ENCODE measurements around the gene LHX8.
"Not testable (repeated sequence)": the region's sequence is repeated elsewhere in the genome, so short reads cannot be mapped to it uniquely, and the experiment has no call there.

LHX8 gene

DNA sequence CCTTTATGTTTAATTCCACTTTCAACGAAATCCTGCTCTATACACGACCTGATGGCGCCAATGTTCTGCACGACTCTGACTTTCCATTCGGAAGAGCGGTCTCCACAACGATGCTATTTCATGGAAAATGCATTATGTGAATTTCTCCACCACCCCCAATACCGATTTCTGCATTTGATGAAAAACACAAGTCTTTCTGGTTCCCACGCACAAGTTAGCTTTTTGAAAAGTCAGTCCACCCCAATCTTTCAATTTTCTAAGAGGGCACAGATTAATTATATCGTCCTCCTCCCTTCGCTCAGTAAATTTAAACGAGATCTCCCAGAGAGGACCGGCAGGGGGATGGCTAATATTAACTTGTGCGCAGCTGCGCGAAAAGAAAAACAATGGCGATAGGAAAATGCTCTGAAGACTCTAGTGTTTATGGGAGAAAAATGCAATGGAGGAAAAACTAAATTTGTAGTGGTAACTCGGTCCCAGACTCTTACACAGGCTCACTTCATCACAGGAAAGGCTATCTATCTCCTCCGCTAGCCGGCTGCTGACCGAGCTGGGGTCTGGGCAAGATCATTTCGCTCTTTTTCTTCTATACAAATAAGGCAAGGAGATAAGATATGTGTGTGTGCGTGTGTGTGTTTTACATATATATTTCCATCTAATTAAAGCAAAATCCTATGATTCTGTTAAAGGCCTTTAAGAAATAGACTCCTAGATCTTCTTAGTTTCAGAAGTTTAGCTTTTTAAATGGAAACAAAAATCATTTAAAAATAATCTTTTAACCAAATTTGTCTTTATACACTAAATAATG lies 1.2 kb upstream of the LHX8 start:
- no peak for DNase-seq

- DNase-seq = no peak
Measured at GRCh38 chr1:75134647-75135572, 722 bp downstream of the LHX8 start.

DNA sequence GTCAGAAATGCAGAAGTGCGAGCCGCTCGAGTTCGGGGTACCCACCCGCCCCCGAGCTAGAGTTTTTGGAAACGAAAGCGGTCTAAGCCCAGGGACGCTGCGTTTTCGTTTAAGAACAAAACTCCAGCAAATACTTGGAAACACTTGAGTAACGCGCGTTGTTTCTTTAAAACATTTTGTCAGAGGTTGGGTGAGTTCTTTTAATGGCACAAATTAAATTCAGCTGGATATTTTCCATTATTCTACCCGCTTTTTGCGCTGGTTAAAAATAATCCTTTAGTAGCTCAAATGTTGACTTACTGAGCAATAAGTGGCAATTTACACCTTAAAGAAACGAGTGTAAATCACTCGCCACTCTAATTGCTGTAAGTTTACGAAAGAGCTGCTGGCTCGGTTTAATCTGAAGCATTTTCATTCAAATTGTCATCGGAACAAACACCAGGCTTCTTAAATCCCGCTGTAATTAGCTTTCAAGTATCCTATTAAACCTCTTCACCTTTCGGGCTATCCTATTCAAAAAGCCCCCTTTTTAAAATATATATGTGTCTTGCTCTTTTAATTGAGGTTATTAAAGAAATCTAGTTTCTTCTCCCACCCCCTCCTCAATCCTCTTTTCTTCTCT lies 1.5 kb downstream of the LHX8 start:
- no peak for DNase-seq

- no peak for DNase-seq
Measured at GRCh38 chr1:75136195-75136815, 2.1 kb downstream of the LHX8 start.

GRCh38 chr1:75136921-75137641 lies 2.9 kb downstream of the LHX8 start:
- no peak for DNase-seq

GRCh38 chr1:75152092-75152491 lies 17.9 kb downstream of the LHX8 start:
- no peak for DNase-seq

DNA sequence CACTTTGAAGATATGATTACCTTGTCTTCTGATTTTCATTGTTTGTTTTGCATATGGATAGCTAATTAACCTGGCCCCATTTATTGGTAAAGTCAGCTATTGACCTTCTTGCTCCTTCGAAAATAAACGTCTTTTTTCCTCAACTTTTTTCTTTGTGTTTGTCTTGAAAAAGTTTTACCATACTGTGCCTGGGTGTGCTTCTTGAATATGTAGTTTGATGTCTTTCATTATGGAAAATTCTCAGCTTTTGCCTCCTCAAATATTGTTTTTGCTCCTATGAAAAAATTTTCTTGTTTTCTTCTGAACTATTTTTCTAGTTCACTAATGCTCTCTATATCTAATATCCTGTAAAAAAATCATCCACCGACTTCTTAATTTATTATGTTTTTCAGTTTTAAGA lies 25.0 kb downstream of the LHX8 start:
- DNase-seq = no peak

DNA sequence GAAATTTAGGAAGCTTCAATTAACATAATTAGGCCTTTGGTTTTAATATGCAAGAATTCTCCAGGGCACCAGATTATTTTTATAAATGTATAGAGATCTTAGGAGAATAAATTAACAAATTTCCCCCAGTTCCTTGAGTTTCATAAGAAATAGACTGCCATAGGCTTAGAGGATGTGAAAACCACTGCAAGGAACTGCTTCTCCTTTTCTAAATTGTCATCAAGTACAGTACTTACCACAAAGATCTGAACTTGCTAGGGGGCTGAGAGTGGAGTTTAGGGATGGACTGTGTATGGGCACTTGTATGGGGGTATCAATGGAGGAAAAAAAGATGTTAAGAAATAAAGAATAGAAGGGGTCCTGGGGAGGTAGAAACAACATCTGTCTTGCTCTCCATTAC lies 31.1 kb downstream of the LHX8 start:
- DNase-seq = no peak

- no peak for DNase-seq
Measured at GRCh38 chr1:75166821-75167220, 32.6 kb downstream of the LHX8 start.

DNA sequence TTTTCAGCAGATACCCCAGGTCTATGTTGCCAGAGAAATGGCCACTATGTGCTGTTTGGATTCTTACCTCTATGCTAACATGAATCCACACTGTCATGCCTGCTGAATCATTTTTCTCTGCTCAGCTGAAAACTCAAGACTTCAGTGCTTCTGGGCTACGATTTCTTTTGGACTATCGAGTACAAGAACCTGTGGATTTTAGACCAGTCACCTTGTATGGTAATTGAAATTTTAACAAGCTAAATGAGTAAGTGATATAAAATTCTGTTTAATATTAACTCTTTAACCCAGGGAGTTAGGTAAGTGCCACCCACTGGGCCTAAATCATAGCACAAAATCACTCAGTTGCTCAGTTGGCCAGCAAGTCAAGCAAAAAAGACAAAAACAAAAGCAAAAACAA lies 35.8 kb downstream of the LHX8 start:
- DNase-seq = no peak

GRCh38 chr1:75170981-75171380 lies 36.8 kb downstream of the LHX8 start:
- DNase-seq = no peak

DNA sequence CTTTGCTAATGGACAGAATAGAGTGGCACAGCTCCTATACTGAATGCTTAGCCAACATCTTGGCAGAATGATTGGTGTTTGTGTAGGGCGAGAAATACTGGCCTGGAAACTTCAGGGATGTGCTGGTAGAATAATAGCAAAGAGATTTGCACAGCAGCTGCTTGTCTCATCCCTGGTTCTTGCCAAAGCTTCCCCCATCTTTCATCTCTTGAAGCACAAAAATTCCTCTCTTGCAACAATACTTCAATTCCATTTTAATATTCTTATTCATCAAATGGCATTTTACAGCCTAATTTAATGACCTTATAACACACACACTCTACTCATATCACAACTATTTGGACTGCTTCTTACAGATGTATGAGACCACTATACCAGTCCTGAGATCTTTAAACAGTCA lies 37.7 kb downstream of the LHX8 start:
- no peak for DNase-seq

- DNase-seq = no peak
Measured at GRCh38 chr1:75172556-75172955, 38.4 kb downstream of the LHX8 start.

DNA sequence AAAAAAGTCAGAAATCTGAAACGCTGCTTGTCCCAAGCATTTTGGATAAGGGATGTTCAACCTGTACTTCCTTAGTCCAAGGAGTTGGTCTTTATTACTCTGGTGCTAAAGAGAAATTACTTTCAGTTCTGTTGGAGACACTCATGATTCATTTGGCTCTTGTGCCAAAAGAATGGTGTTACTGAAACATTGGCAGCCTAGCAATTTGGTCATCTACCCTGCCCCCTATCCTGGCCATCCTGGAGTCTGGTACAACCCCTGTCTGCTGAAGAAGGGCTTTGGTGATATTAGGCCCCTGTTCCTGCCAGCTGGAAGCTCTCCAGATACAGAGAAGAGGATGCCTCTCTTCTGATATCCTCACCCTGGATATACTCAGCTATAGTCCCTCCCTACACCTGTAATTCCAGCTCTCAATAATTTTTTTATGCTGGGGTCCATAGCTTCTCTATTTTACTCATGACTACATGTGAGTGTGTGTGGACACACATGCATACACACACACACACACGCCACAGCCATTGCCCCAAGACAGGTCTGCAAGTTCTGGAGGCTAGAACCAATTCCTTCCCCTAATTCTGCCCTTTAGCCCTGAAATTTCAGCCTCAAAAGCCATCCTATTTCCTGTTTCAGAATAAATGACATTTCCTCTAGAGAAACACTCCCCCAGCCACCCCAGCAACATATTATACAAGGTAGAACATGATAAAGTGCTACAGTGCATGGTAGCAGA lies 40.0 kb downstream of the LHX8 start:
- no peak for DNase-seq

GRCh38 chr1:75181214-75181955 lies 47.2 kb downstream of the LHX8 start:
- DNase-seq = not testable (repeated sequence)

DNA sequence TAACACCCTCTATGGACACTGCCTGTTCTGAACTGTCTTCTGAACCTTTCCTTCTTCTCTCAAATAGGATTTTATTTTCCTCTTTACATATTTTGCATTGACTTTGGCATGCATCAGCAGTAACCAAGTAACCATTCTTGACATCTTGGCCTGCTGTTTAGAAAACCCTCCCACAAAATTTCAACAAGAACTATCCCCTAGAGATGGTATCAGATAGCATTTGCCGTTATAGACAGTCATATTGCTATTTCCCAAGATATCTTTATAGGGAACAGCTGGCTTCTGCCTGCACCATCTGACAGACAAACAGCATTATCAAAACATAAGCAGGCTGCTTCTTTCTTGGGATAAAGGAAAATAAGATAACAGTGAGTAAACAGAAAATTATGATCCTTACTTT lies 54.7 kb downstream of the LHX8 start:
- DNase-seq = no peak

GRCh38 chr1:75198163-75198562 lies 64.0 kb downstream of the LHX8 start:
- no peak for DNase-seq

- no peak for DNase-seq
Measured at GRCh38 chr1:75198761-75199160, 64.6 kb downstream of the LHX8 start.

DNA sequence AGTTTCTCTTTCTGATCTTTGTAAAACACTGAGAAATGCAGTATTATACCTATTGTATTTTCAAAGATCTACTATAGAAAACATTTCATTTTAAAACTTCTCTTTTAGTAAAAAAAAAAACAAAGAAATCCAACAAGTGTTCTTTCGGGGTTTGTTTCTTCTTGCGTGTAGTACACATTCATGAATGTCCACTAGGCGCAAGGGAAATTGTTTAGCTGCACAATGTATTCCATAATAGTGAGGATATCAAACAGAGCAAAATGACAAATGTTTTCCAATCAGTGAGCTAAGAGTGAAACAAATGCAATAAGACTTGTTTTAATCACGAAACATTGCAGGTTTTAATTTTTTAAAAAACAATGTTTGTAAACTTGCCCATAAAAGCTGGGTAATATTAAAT lies 68.6 kb downstream of the LHX8 start:
- DNase-seq = no peak

GRCh38 chr1:75203415-75204277 lies 69.5 kb downstream of the LHX8 start:
- no peak for DNase-seq

Data from activated effector memory CD4-positive, alpha-beta T cell treated with Interleukin-2 at 50 U/mL for 16 hours (primary cell).